OCI-LY1 (cell line): ENCODE results near the gene ABCA5.

Experiments
- H2AFZ ChIP-seq: fragments of 200-600 bp; sonication (generic), shearing (Covaris generic); 2 replicates; pipeline ENCODE4 v1.6.0; 2014; ENCODE audit warnings: antibody characterized with exemption, mild to moderate bottlenecking, low read length
- H3F3A ChIP-seq: fragments of 200-600 bp; sonication (generic), shearing (Covaris generic); 2 replicates; pipeline ENCODE4 v1.6.0; 2014; ENCODE audit warnings: mild to moderate bottlenecking, antibody characterized with exemption, low read length, moderate library complexity; ENCODE audit not compliant: insufficient read depth
- H3K27ac ChIP-seq: fragments of 200-600 bp; sonication (generic); 2 replicates; pipeline ENCODE4 v1.5.1; 2014; ENCODE audit warnings: low read length, mixed run types, mild to moderate bottlenecking, low read depth; ENCODE audit not compliant: poor library complexity, severe bottlenecking
- H3K27me3 ChIP-seq: fragments of 200-600 bp; sonication (generic); 2 replicates; pipeline ENCODE4 v1.6.0; 2014; ENCODE audit warnings: antibody characterized with exemption, mild to moderate bottlenecking, low read length, moderate library complexity; ENCODE audit not compliant: insufficient read depth
- H3K36me3 ChIP-seq: fragments of 200-600 bp; sonication (generic); 2 replicates; pipeline ENCODE4 v1.6.1; 2014; ENCODE audit warnings: mild to moderate bottlenecking, antibody characterized with exemption, low read length, moderate library complexity, mixed read lengths; ENCODE audit not compliant: insufficient read depth
- H3K4me1 ChIP-seq: fragments of 200-600 bp; sonication (generic); 2 replicates; pipeline ENCODE4 v1.5.1; 2014; ENCODE audit warnings: mild to moderate bottlenecking, low read length, moderate library complexity; ENCODE audit not compliant: insufficient read depth, severe bottlenecking
- H3K4me2 ChIP-seq: fragments of 200-600 bp; sonication (generic), shearing (Covaris generic); 2 replicates; pipeline ENCODE4 v1.6.1; 2014; ENCODE audit warnings: low read length
- H3K4me3 ChIP-seq: fragments of 200-600 bp; sonication (generic); 2 replicates; pipeline ENCODE4 v1.5.1; 2014; ENCODE audit warnings: low read length, low read depth, mild to moderate bottlenecking, mixed read lengths; ENCODE audit not compliant: poor library complexity, severe bottlenecking
- H3K79me2 ChIP-seq: fragments of 200-600 bp; shearing (Covaris generic); 2 replicates; pipeline ENCODE4 v1.6.1; 2016; ENCODE audit warnings: mixed run types, low read length, mixed read lengths; ENCODE audit not compliant: insufficient read depth
- H3K9ac ChIP-seq: fragments of 200-600 bp; sonication (generic), shearing (Covaris generic); 2 replicates; pipeline ENCODE4 v1.6.1; 2014; ENCODE audit warnings: mild to moderate bottlenecking, low read length, mixed read lengths
- H3K9me2 ChIP-seq: fragments of 200-600 bp; sonication (generic), shearing (Covaris generic); 2 replicates; pipeline ENCODE4 v1.6.1; 2014; ENCODE audit warnings: low read depth, mild to moderate bottlenecking, low read length, mixed read lengths
- H3K9me3 ChIP-seq: fragments of 200-600 bp; shearing (Covaris generic); 2 replicates; pipeline ENCODE4 v1.6.1; 2014; ENCODE audit warnings: low read length, mixed read lengths
- H4K20me1 ChIP-seq: fragments of 200-600 bp; sonication (generic), shearing (Covaris generic); 2 replicates; pipeline ENCODE4 v1.6.0; 2016; ENCODE audit warnings: mild to moderate bottlenecking, low read length; ENCODE audit not compliant: insufficient read depth
- CTCF ChIP-seq: fragments of 200-600 bp; sonication (generic), shearing (Covaris generic); IDR thresholded peaks from 2 replicates; pipeline ENCODE4 v1.5.1; 2017; ENCODE audit warnings: mild to moderate bottlenecking, antibody characterized with exemption, low read length, moderate library complexity, mixed read lengths
- EZH2 ChIP-seq: fragments of 200-600 bp; sonication (generic), shearing (Covaris generic); IDR thresholded peaks from 2 replicates; pipeline ENCODE4 v1.8.0; 2017; ENCODE audit warnings: borderline replicate concordance, mixed run types, mild to moderate bottlenecking, antibody characterized with exemption, low read length, moderate library complexity, mixed read lengths

The ABCA5 gene

DNA sequence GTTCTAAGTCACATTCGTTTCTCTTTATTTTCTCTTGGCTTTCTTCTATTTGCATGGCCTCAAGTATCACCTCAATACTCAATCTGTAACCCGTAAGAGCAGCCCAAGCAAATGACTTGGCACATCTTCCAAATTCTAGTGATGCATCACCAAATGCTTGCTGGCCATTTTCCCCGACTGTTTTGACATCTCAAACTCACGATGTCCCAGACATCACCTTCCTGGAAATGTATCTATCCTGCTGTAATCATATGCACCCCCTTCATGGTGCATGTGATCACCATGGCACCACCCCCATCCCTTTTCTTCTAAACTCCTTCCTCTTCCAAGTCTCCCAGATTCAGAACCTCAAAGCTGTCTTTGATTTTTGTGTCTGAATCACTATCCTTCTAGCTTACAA lies 24.0 kb upstream of the ABCA5 start:
- Histone ChIP-seq H3K9me3 (no peaks in the 10 kb centered on the region), H3K4me3 (no peak overlapping the region), H3K4me2 (no peak overlapping the region), H3F3A (no peaks in the 10 kb centered on the region), H2AFZ (no peak overlapping the region), H3K9ac (no peak overlapping the region), H3K79me2 (no peaks in the 10 kb centered on the region), H3K27me3 (no peaks in the 10 kb centered on the region), H3K9me2 (no peaks in the 10 kb centered on the region), H3K27ac (no peak overlapping the region), H3K36me3 (no peaks in the 10 kb centered on the region), H3K4me1 (no peaks in the 10 kb centered on the region), H4K20me1 (no peaks in the 10 kb centered on the region)
- TF ChIP-seq CTCF (no peak), EZH2 (no peak)

GRCh38 chr17:69348429-69348828 lies 21.5 kb upstream of the ABCA5 start:
- Histone ChIP-seq H2AFZ (no peak overlapping the region), H3K4me1 (no peaks in the 10 kb centered on the region), H3K27ac (no peak overlapping the region), H3K27me3 (no peaks in the 10 kb centered on the region), H3K36me3 (no peaks in the 10 kb centered on the region), H4K20me1 (no peaks in the 10 kb centered on the region), H3K9me3 (no peaks in the 10 kb centered on the region), H3K9ac (no peak overlapping the region), H3K4me2 (no peak overlapping the region), H3K79me2 (no peaks in the 10 kb centered on the region), H3F3A (no peaks in the 10 kb centered on the region), H3K9me2 (no peaks in the 10 kb centered on the region), H3K4me3 (no peak overlapping the region)
- no peak for TF ChIP-seq EZH2
- TF ChIP-seq CTCF = no peak

GRCh38 chr17:69346766-69347165 lies 19.8 kb upstream of the ABCA5 start:
- H4K20me1 ChIP-seq = no peaks in the 10 kb centered on the region
- H3K9me2 ChIP-seq = no peaks in the 10 kb centered on the region
- no peaks in the 10 kb centered on the region for H3K36me3 ChIP-seq
- TF ChIP-seq EZH2 (no peak), CTCF (no peak)
- no peak overlapping the region for H3K27ac ChIP-seq
- no peaks in the 10 kb centered on the region for H3K9me3 ChIP-seq
- H3K27me3 ChIP-seq = no peaks in the 10 kb centered on the region
- no peak overlapping the region for H3K4me3 ChIP-seq
- H3K4me2 ChIP-seq = no peak overlapping the region
- H3K79me2 ChIP-seq = no peaks in the 10 kb centered on the region
- H3K9ac ChIP-seq = no peak overlapping the region
- no peaks in the 10 kb centered on the region for H3K4me1 ChIP-seq
- no peaks in the 10 kb centered on the region for H3F3A ChIP-seq
- no peak overlapping the region for H2AFZ ChIP-seq
